Suprapubic skin (tissue), 4 donors: ENCODE results near the gene RACK1. TPM values are rescaled to one million over a fixed set of nuclear protein-coding genes. Genes with fewer than 3 reads are reported as not detected.

ENCODE experiments used
- DNase-seq, 2 donors: peaks; one replicate each; pipeline ENCODE4 v3.0.0-alpha.2; 2019; ENCODE audit warnings: low spot score in 2 of 2
- H3K27ac ChIP-seq: fragments of 200-600 bp; sonication (generic); one replicate; pipeline ENCODE4 v1.5.1; 2019
- H3K27me3 ChIP-seq: fragments of 200-600 bp; sonication (generic); one replicate; pipeline ENCODE4 v1.5.1; 2019
- H3K36me3 ChIP-seq: fragments of 200-600 bp; sonication (generic); one replicate; pipeline ENCODE4 v1.5.1; 2019
- H3K4me1 ChIP-seq: fragments of 200-600 bp; sonication (generic); one replicate; pipeline ENCODE4 v1.5.1; 2019
- H3K4me3 ChIP-seq: fragments of 200-600 bp; sonication (generic); one replicate; pipeline ENCODE4 v1.5.1; 2019; ENCODE audit warnings: mild to moderate bottlenecking
- H3K9me3 ChIP-seq: fragments of 200-600 bp; sonication (generic); one replicate; pipeline ENCODE4 v1.5.1; 2019
- EP300 ChIP-seq: sonication (generic); formaldehyde crosslinking; IDR thresholded peaks from one replicate; pipeline ENCODE4 v1.6.1; 2017; ENCODE audit warnings: antibody characterized with exemption
- POLR2A ChIP-seq, 2 donors: fragments of 450-650 bp; IDR thresholded peaks; one replicate each; pipeline ENCODE4 v1.6.1; 2017; ENCODE audit warnings: antibody characterized with exemption in 2 of 2, mild to moderate bottlenecking in 2 of 2, moderate library complexity in 2 of 2
- POLR2AphosphoS5 ChIP-seq, 3 donors: sonication (generic); formaldehyde crosslinking; IDR thresholded peaks; one replicate each; pipeline ENCODE4 v1.6.1; 2017; ENCODE audit warnings: antibody characterized with exemption in 3 of 3
- WGBS: methylation state at CpG from one replicate; pipeline ENCODE4 v1.1.5; 2018; 5-methylcytosine and 5-hydroxymethylcytosine counted together
- total RNA-seq, 4 donors: library from RNA; depleted of rRNA; stranded (reverse); fragments of >200 nt; gene quantifications; one replicate each; pipeline ENCODE4 v1.1.0, GENCODE V29; 2016
- TF ChIP-seq, protein P1 (sequence below), 2 donors: fragments of 200-600 bp in 1 of 2; fragments of 450-650 bp in 1 of 2; sonication (generic) in 1 of 2; IDR thresholded peaks; one replicate each; pipeline ENCODE4 v1.5.1; 2016 to 2019; ENCODE audit warnings: antibody characterized with exemption in 2 of 2, mild to moderate bottlenecking in 1 of 2, moderate library complexity in 1 of 2

The RACK1 gene
- total RNA-seq, 4 donors from 2014 or later: 2,440 to 4,496 (median 3,996) TPM

DNA sequence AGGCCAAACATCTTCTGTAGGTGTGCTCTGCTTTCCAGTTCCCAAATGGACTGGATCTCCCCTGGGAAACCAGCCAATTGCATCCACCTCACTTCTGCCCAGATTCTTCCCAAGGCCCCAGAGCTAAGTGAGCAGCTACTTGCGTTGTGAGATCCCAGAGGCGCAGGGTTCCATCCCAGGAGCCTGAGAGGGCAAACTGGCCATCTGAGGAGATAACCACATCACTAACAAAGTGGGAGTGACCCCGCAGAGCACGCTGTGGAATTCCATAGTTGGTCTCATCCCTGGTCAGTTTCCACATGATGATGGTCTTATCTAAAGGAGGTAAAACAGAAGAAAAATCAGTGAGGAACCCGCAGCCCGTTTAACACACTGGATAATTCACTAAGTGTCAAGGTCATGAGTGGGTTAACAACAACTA is 1.7 kb downstream of the RACK1 start:
- DNase-seq: no peak
- Histone ChIP-seq H3K4me1 (peaks cover 49% of the 10 kb centered on the region), H3K27ac (peak overlapping the region; percentile 96), H3K36me3 (peaks cover 51% of the 10 kb centered on the region), H3K9me3 (no peaks in the 10 kb centered on the region), H3K27me3 (no peaks in the 10 kb centered on the region), H3K4me3 (peak overlapping the region; percentile 89)
- 37% methylated on average over 5 of the region's 6 CpGs for WGBS
- TF ChIP-seq, protein P1, sequence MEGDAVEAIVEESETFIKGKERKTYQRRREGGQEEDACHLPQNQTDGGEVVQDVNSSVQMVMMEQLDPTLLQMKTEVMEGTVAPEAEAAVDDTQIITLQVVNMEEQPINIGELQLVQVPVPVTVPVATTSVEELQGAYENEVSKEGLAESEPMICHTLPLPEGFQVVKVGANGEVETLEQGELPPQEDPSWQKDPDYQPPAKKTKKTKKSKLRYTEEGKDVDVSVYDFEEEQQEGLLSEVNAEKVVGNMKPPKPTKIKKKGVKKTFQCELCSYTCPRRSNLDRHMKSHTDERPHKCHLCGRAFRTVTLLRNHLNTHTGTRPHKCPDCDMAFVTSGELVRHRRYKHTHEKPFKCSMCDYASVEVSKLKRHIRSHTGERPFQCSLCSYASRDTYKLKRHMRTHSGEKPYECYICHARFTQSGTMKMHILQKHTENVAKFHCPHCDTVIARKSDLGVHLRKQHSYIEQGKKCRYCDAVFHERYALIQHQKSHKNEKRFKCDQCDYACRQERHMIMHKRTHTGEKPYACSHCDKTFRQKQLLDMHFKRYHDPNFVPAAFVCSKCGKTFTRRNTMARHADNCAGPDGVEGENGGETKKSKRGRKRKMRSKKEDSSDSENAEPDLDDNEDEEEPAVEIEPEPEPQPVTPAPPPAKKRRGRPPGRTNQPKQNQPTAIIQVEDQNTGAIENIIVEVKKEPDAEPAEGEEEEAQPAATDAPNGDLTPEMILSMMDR (IDR thresholded peaks at IDR 0.05): no peak
- TF ChIP-seq POLR2AphosphoS5 (IDR thresholded peaks at IDR 0.05) (no peak), POLR2A (IDR thresholded peaks at IDR 0.05) (no peak), EP300 (no peak)

DNA sequence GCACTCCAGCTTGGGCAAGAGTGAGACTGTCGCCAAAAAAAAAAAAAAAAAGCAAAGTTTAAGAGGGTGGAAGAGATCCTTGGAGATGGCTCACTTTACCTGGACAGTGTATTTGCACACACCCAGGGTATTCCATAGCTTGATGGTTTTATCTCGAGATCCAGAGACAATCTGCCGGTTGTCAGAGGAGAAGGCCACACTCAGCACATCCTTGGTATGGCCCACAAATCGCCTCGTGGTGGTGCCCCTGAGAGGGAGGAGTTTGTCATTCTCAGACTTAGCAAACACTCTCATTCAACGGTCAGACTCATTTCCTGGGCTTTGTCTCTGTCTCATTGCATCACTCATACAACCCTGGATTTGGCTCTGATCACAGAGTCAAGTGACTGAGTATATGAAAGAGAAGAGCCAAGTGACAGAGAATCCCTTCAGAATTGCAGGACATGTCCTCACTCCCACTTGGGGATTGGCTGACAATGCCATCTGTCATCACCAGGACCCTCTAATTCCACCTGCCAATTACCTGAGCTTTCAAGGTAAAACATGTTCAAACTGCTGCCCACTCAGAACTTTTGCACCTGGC is 2.2 kb downstream of the RACK1 start:
- no peaks in the 10 kb centered on the region for H3K9me3 ChIP-seq
- TF ChIP-seq POLR2A (IDR thresholded peaks at IDR 0.05) (no peak), EP300 (no peak), POLR2AphosphoS5 (IDR thresholded peaks at IDR 0.05) (no peak)
- TF ChIP-seq, protein P1 (IDR thresholded peaks at IDR 0.05): no peak
- H3K27ac ChIP-seq: peak overlapping the region; percentile 96
- peak overlapping the region; percentile 89 for H3K4me3 ChIP-seq
- H3K27me3 ChIP-seq: no peaks in the 10 kb centered on the region
- DNase-seq: no peak
- WGBS: 42% methylated on average over 6 of the region's 6 CpGs
- peaks cover 56% of the 10 kb centered on the region for H3K36me3 ChIP-seq
- H3K4me1 ChIP-seq: peaks cover 45% of the 10 kb centered on the region

DNA sequence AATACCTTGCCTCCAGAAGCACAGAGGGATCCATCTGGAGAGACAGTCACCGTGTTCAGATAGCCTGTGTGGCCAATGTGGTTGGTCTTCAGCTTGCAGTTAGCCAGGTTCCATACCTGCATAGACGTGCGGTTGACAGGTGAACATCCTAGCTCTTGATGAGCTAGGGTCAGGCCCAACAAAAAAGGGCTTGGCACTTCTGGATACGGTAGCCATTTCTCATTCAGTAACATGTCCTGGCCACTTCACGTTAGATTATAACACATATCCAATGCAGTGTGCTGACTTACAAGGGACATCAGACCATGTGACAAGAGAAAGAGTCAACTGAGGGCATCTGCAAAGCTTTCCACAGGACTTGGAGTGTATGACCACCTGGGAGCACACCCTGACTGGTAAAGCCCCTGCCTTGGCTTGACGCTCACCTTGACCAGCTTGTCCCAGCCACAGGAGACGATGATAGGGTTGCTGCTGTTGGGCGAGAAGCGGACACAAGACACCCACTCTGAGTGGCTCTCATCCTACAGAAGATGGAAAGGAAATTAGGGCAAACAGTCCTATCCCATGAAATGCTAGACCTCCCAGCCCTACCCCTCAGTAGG is 4.5 kb downstream of the RACK1 start:
- 93% methylated on average over 7 of the region's 9 CpGs for WGBS
- H3K9me3 ChIP-seq: no peaks in the 10 kb centered on the region
- peaks cover 27% of the 10 kb centered on the region for H3K4me1 ChIP-seq
- no peak overlapping the region for H3K27ac ChIP-seq
- DNase-seq: no peak
- peaks cover 79% of the 10 kb centered on the region for H3K36me3 ChIP-seq
- TF ChIP-seq POLR2AphosphoS5 (IDR thresholded peaks at IDR 0.05) (no peak), POLR2A (IDR thresholded peaks at IDR 0.05) (no peak)
- H3K27me3 ChIP-seq: no peaks in the 10 kb centered on the region
- H3K4me3 ChIP-seq: no peak overlapping the region

DNA sequence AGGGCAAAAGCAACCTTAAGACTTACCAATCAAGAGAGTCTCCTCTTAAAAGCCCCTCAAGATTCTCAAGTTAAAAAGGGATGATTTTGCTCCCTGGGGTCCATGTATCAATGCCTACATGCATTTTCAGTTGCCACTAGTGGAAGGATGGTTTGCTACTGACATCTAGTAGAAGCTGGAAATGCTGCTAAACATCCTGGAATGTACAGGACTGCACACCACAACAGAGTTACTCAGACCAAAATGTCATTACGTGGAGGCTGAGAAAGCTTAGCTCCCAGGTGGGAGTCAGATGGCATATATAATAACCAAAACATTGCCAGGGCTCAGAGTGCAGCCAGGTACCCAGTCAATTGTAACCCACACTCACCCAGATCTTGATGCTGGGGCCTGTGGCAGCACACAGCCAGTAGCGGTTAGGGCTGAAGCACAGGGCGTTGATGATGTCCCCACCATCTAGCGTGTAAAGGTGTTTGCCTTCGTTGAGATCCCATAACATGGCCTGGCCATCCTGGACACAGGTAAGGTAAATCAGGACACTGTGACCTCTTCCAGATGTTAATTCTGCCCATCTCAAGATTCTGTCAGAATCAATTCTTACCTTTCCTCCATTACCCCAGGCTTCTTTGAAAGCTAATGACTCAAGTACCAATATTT is 5.8 kb downstream of the RACK1 start:
- TF ChIP-seq, protein P1 (IDR thresholded peaks at IDR 0.05): no peak
- H3K4me1 ChIP-seq: peaks cover 27% of the 10 kb centered on the region
- no peak overlapping the region for H3K4me3 ChIP-seq
- WGBS: 92% methylated on average over 5 of the region's 5 CpGs
- H3K9me3 ChIP-seq: no peaks in the 10 kb centered on the region
- H3K27ac ChIP-seq: no peak overlapping the region
- H3K27me3 ChIP-seq: no peaks in the 10 kb centered on the region
- H3K36me3 ChIP-seq: peaks cover 92% of the 10 kb centered on the region
- DNase-seq: no peak

DNA sequence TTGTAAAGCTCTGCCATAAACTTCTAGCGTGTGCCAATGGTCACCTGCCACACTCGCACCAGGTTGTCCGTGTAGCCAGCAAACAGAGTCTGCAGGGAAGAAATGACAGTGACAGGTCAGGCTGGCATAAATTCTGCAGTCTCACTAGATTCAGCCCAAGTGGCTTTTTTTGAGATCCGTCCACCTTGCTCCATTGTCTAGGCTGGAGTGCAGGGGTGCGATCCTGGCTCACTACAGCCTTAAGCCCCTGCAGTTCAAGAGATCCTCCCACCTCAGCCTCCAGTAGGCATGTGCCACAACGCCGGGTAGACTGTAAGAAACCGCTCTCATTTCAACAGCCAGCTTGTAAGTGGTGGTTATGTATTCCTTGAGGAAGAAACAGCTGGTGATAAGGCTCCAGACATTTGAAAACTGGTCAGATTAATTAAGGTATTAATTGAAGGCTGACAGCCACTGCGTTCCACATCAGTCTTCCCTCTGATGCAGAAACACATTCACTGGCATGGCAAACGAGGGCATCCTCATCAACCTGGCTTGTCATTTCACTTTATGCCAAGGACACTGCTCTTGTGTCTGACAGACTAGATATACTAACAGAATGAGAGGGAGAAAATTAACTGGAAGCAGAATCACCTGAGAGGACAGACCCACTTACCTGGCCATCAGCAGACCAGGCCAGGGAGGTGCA is 6.6 kb downstream of the RACK1 start:
- H3K36me3 ChIP-seq: peaks cover 100% of the 10 kb centered on the region
- 84% methylated on average over 10 of the region's 10 CpGs for WGBS
- no peak for DNase-seq

DNA sequence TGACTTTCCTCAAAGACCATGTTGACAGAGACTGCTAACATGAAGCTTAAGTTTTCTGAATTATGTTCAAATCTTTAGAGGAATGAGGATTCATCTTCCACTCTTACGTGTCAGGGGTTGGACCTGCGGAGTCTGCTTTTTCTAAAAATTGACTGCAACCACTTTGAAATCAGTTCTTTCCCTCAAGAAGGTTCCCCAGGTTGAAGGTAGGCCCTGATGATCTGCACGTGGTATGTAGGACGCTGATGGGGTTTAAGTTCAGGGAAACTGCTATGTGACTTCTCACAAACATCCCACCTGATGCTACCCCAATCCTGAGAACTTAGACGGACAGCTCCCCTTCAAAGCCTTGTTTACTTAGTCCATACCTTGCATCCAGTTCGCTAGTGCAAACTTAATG is 7.2 kb downstream of the RACK1 start:
- Histone ChIP-seq H3K9me3 (no peaks in the 10 kb centered on the region), H3K4me3 (no peak overlapping the region), H3K27me3 (no peaks in the 10 kb centered on the region), H3K27ac (no peak overlapping the region), H3K4me1 (peaks cover 13% of the 10 kb centered on the region), H3K36me3 (peaks cover 100% of the 10 kb centered on the region)
- no peak for DNase-seq
- TF ChIP-seq POLR2AphosphoS5 (IDR thresholded peaks at IDR 0.05) (no peak), POLR2A (IDR thresholded peaks at IDR 0.05) (no peak), EP300 (no peak)
- TF ChIP-seq, protein P1 (IDR thresholded peaks at IDR 0.05): no peak
- 81% methylated on average over 6 of the region's 6 CpGs for WGBS

More for the DNA sequence above, 6.6 kb downstream of the RACK1 start:
- Histone ChIP-seq H3K27me3 (no peaks in the 10 kb centered on the region), H3K9me3 (no peaks in the 10 kb centered on the region), H3K4me1 (peaks cover 19% of the 10 kb centered on the region), H3K4me3 (no peak overlapping the region), H3K27ac (no peak overlapping the region)
- no peak for TF ChIP-seq EP300
